Amniotic epithelial cell (primary cell): ENCODE measurements around the gene SLIT3.
A peak's percentile ranks its signal among the peaks of the same experiment; 100 is the strongest.

Experiments used
- DNase-seq: peaks from one replicate; pipeline ENCODE4 v3.0.0-alpha.2; 2010; ENCODE audit warnings: low read depth

Gene SLIT3

GRCh38 chr5:169265888-169266287, 35.1 kb downstream of the SLIT3 start:
- no peak for DNase-seq

- DNase-seq: peak; percentile 15
Measured at GRCh38 chr5:169263591-169263990, 37.3 kb downstream of the SLIT3 start.

- no peak for DNase-seq
Measured at GRCh38 chr5:169260896-169261569, 39.9 kb downstream of the SLIT3 start.

- DNase-seq: peak; percentile 17
Measured at GRCh38 chr5:169258372-169259000, 42.5 kb downstream of the SLIT3 start.

GRCh38 chr5:169256191-169256590, 44.7 kb downstream of the SLIT3 start:
- DNase-seq: no peak

GRCh38 chr5:169253071-169253470, 47.9 kb downstream of the SLIT3 start:
- DNase-seq: no peak

- DNase-seq: peak; percentile 19
Measured at GRCh38 chr5:169251333-169252084, 49.4 kb downstream of the SLIT3 start.

- no peak for DNase-seq
Measured at GRCh38 chr5:169250887-169251286, 50.1 kb downstream of the SLIT3 start.

GRCh38 chr5:169248996-169249395, 51.9 kb downstream of the SLIT3 start:
- DNase-seq: no peak

- DNase-seq: no peak
Measured at GRCh38 chr5:169248550-169248949, 52.4 kb downstream of the SLIT3 start.

- no peak for DNase-seq
Measured at GRCh38 chr5:169244812-169245211, 56.1 kb downstream of the SLIT3 start.

GRCh38 chr5:169243651-169244422, 57.1 kb downstream of the SLIT3 start:
- DNase-seq: no peak

GRCh38 chr5:169242849-169243186, 58.1 kb downstream of the SLIT3 start:
- no peak for DNase-seq

GRCh38 chr5:169242175-169242848, 58.6 kb downstream of the SLIT3 start:
- DNase-seq: no peak

- peak; percentile 9 for DNase-seq
Measured at GRCh38 chr5:169229342-169229892, 71.5 kb downstream of the SLIT3 start.

- no peak for DNase-seq
Measured at GRCh38 chr5:169226895-169227294, 74.0 kb downstream of the SLIT3 start.

GRCh38 chr5:169225830-169226356, 75.0 kb downstream of the SLIT3 start:
- no peak for DNase-seq

- DNase-seq: peak; percentile 49
Measured at GRCh38 chr5:169223595-169223953, 77.4 kb downstream of the SLIT3 start.

- DNase-seq: peak; percentile 7
Measured at GRCh38 chr5:169222934-169223594, 77.9 kb downstream of the SLIT3 start.

GRCh38 chr5:169221519-169221918, 79.4 kb downstream of the SLIT3 start:
- DNase-seq: no peak

- no peak for DNase-seq
Measured at GRCh38 chr5:169219961-169220360, 81.0 kb downstream of the SLIT3 start.
